T-helper 1 cell treated with Interleukin-12 subunit alpha and Interleukin-12 subunit beta and Interleukin-4 antibody, amounts not matched to agents 30 ng/mL and 1 ng/mL, for 36 hours (primary cell): ENCODE results near the gene APBA3. TPM values are rescaled to one million over a fixed set of nuclear protein-coding genes. Genes with fewer than 3 reads are reported as not detected.
"Not testable (repeated sequence)": the region's sequence is repeated elsewhere in the genome, so short reads cannot be mapped to it uniquely, and the experiment has no call there.

Source experiments
- intact Hi-C: fragments of 100-400 bp; cut with micrococcal nuclease; formaldehyde crosslinking; loops from one replicate; pipeline ENCODE4 v1.15.1; 2024
- total RNA-seq: library from RNA; stranded (reverse); gene quantifications from 2 replicates; pipeline ENCODE4 v1.2.3, GENCODE V29; 2022

APBA3 gene
- total RNA-seq, 1 donor from 2014 or later, result 63.4 TPM

GRCh38 chr19:3771906-3772455, 10.5 kb upstream of the APBA3 start, which contains the start of gene RAX2:
Gene RAX2, minus strand, starts transcription at chr19:3772228. Its CDS starts 486 bp downstream, at chr19:3771742.
- intact Hi-C loops, result no loop called here

- intact Hi-C loops, result no loop called here
Observed at GRCh38 chr19:3771000-3771905, 9.8 kb upstream of the APBA3 start.

GRCh38 chr19:3770136-3770999, 8.9 kb upstream of the APBA3 start:
- intact Hi-C loops, result no loop called here

DNA sequence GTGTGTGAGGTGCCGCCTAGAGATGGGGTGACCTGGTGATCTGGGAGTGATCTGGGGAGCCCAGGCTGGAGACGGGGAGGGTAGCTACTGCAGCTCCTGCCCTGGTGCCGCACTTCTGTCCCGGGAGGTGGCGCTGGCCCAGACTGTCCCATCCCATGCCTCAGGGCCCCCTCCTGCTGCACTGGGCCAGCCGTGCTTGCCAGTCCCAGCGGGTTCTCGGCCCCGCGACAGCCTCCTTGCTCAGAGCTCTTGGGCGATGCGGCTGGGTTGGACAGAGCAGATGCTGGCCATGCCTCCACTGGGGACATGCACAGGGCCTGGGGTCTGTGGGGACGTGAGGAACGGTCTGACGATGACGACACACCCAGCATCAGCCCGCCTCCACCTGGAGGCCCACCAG, 8.0 kb upstream of the APBA3 start:
- intact Hi-C loops, result no loop called here

DNA sequence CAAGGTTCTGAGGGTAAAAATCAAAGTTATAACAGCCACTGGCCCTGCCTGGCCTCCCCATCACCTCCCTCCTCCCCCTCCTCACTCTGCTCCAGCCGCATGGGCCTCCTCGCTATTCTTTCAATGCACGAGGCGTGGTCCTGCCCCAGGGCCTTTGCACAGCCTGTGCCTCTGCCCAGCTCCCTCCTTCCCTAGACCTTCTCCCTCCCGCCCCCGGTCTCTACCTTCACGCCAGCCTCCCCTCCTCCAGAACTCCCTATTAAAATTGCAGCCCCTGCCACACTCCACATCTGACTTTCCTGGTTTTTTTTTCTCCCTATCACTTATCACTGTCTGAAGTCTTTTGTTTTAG, 7.2 kb upstream of the APBA3 start:
- intact Hi-C loops, result no loop called here

GRCh38 chr19:3768015-3768747, 6.7 kb upstream of the APBA3 start:
- intact Hi-C loops, result no loop called here

GRCh38 chr19:3767050-3767449, 5.6 kb upstream of the APBA3 start:
- intact Hi-C loops, result no loop called here

GRCh38 chr19:3766520-3766919, 5.0 kb upstream of the APBA3 start:
- intact Hi-C loops, result no loop called here

DNA sequence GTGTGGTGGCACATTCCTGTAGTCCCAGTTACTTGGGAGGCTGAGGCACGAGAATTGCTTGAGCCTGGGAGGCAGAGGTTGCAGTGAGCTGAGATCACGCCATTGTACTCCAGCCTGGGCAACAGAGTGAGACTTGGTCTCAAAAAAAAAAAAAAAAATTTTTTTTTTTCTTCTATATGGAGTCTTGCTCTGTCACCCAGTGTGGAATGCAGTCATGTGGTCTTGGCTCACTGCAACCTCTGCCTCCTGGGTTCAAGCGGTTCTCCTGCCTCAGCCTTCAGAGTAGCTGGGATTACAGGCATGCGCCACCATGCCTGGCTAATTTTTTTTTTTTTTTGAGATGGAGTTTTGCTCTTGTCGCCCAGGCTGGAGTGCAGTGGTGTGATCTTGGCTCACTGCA, 4.3 kb upstream of the APBA3 start:
- intact Hi-C loops, result not testable (repeated sequence)

DNA sequence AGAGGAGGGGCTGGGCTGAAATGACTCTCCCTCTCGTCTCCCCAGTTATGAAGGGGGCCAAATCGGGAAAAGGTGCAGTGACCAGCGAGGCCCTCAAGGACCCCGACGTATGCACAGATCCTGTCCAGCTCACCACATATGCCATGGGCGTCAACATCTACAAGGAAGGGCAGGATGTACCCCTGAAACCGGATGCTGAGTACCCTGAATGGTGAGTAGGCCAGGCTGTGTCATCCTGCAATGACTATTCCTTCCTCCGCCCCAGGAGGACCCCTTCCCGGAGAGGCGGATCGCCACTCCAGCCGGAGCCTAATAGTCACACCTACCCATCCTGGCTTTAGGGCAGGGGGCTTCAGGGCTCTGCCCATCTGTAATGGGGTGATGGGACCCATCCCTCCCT, 3.6 kb upstream of the APBA3 start:
- intact Hi-C loops, result no loop called here

- intact Hi-C loops, result loop anchor here (1.0 to 5.0 kb wide), 14 partner anchors 36 to 1918 kb away; partner anchors contain the start of genes EEF2, FZR1, HDGFL2 and HMG20B
Observed at GRCh38 chr19:3762501-3763459, 1.3 kb upstream of the APBA3 start, which contains the start of gene MRPL54. Gene MRPL54, plus strand, starts transcription at chr19:3762682. Its CDS starts 19 bp downstream, at chr19:3762701.

- intact Hi-C loops, result loop anchor here (1.0 to 5.0 kb wide), 12 partner anchors 37 to 1919 kb away; partner anchors contain the start of genes EEF2, FZR1, HDGFL2 and HMG20B
Observed at GRCh38 chr19:3762130-3762473, 610 bp upstream of the APBA3 start.

DNA sequence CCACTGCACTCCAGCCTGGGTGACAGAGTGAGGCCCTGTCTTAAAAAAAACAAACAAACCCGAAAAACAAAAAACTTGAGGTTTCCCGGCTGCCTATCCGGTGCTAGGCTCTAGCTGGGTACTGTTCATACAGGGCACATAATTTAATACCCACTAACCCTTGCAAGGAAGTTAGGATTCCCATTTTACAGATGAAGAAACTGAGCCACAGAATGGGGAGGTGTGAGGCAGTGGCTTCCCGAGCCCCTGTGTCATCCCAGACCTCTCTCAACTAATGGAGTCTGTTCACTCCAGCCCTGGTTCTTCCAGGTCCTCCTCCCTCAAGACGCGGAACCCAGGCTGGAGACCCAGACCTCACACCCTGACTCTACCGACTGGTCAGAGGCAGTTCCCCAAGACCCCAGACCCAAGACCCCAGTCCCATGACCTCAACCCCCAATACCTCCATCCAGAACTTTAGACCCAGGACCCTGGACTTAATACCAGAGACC, 576 bp downstream of the APBA3 start:
- intact Hi-C loops, result loop anchor here (1.0 to 5.0 kb wide), 5 partner anchors 40 to 978 kb away; partner anchors contain the start of genes HDGFL2, MAP2K2, SGTA and YJU2

GRCh38 chr19:3759482-3760254, 1.8 kb downstream of the APBA3 start:
- intact Hi-C loops, result loop anchor here (2.0 to 5.0 kb wide), 3 partner anchors 363 to 977 kb away; partner anchors contain the start of genes HDGFL2, MAP2K2 and SGTA

DNA sequence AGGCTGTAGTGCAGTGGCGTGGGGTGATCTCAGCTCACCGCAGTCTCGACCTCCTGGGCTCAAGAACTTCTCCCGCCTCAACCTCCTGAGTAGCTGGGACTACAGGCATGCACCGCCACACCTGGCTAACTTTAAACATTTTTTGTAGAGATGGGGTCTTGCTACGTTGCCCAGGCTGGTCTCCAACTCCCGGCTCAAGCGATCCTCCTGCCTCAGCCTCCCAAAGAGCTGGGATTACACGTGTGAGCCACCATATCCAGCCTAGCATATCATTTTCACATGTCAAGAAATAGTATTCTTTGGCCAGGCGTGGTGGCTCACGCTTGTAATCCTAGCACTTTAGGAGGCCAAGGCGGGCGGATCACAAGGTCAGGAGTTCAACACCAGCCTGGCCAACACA, 3.2 kb downstream of the APBA3 start:
- intact Hi-C loops, result not testable (repeated sequence)

- intact Hi-C loops, result not testable (repeated sequence)
Observed at GRCh38 chr19:3757705-3758104, 3.8 kb downstream of the APBA3 start.

- intact Hi-C loops, result no loop called here
Observed at GRCh38 chr19:3753631-3754410, 7.7 kb downstream of the APBA3 start.

GRCh38 chr19:3752492-3752891, 9.0 kb downstream of the APBA3 start:
- intact Hi-C loops, result no loop called here
